Measurements from ENCODE around the gene MAPK12.
A peak's percentile ranks its signal among the peaks of the same experiment; 100 is the strongest.

The MAPK12 gene

GRCh38 chr22:50261615-50262459 lies at the start of gene MAPK12:
Gene MAPK12, minus strand, starts transcription at chr22:50261683. Its CDS starts 174 bp downstream, at chr22:50261509.
- DNase-seq (ENCODE audit: low read depth) = peak; percentile 25

DNA sequence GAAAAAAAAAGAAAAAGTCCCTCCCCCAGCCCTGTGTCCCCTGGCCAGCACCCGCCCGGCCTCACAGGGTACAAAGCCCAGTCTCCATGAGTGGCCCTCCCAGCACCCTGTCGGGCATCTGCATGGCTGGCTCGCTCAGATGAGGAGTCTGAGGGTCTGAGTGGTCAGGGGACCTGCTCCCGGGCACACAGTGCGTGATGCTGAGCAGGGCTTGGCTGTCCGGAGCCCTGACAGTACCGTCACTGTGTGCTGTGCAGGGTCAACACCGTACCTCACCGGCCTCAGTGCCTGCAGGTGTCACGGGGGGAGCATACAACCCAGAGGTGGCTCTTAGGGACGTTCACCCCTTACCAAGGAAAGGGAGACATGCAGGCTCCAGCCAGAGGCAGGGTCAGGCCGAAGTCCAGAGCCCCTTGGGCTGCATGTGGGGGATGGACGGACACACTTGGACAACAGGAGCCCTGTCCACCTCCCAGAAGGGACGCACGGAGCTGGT lies 49.5 kb upstream of the MAPK12 start:
- DNase-seq (ENCODE audit: low read depth) = no peak

DNA sequence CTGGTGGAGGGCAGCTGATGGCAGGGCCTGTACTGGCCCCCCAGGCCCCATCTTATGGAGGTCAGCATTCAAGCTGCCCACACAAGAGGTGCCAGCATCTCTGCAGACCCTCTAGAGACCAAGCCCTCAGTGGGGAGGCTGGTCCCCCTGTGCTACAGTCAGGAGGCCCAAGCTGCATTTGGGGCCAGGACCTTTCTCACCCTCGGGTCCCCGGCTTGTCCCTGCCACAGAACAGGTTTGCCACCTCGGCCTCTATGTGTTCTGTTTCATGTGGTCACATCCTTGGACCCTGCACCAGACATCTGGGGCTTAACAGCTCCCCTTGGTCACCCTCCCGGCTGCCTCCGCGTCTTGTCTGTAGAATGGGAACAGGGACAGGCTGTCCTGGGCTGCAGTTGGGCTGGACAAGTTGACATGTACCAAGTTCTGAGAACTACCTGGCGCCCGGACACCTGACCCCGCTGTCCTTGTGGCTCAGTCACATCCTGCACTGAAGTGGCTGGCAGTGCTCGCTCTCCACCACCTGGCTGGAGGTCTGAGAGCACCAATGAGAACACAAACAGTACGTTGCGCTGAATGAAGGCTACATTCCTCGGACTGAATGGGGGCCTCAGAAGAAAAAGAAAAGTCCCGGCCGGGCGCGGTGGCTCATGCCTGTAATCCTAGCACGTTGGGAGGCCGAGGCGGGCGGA lies 48.7 kb upstream of the MAPK12 start:
- DNase-seq (ENCODE audit: low read depth) = no peak

DNA sequence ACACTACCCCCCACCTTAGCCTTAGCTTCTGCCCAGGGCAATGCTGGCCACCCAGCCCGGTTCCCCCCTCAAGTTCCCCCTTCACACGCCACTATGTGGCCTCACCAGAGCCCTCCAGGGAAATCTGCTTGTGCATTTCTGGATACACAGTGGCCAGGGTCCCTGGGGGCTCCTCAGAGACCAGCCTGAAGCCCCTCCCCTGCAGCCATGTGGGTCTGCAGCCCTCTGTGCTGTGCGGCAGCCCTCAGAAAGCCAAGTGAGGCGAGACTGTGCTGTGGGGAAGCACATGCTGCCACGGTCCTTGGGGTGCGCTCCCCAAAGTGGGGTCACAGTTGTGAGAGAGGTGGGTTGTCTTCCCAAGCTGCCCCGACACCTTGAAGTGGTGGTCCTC lies 48.1 kb upstream of the MAPK12 start:
- DNase-seq (ENCODE audit: low read depth) = no peak

GRCh38 chr22:50308986-50309600 lies 47.6 kb upstream of the MAPK12 start:
- DNase-seq (ENCODE audit: low read depth) = no peak

GRCh38 chr22:50308597-50308935 lies 47.1 kb upstream of the MAPK12 start:
- peak; percentile 49 for DNase-seq (ENCODE audit: low read depth)

- no peak for DNase-seq (ENCODE audit: low read depth)
Measured at GRCh38 chr22:50307890-50308596, 46.6 kb upstream of the MAPK12 start.

GRCh38 chr22:50306753-50307749 lies 45.6 kb upstream of the MAPK12 start, which contains the start of gene PLXNB2:
Gene PLXNB2, minus strand, starts transcription at chr22:50307646. Its CDS starts 17,062 bp downstream, at chr22:50290584.
- peak; percentile 87 for DNase-seq (ENCODE audit: low read depth)

- peak; percentile 95 for DNase-seq (ENCODE audit: low read depth)
Measured at GRCh38 chr22:50305923-50306566, 44.6 kb upstream of the MAPK12 start.

DNA sequence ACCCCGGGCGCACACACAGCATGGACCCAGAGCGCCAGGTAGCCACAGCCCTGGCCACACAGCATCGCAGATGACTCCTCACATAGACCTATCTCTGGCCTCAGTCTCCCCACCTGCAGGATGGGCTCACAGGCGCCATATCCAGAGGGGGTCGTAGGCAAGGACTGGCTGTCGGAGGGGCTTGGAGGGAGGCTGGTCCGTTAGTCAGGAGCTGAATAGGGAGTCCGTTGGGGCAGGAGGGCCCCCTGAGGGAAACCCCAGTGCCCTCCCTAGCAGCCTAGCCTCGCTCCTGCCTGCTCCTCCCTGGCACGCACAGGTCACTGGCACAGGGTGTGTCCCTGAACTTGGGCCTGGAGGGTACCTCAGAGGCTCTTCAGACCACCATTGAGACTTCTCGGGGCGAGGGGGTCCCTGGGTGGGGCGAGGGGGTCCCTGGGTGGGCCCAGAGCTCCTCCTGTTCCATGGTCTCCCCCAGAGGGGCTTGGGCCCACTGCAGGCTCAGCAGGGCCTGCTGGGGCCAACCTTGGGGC lies 44.0 kb upstream of the MAPK12 start:
- no peak for DNase-seq (ENCODE audit: low read depth)

DNA sequence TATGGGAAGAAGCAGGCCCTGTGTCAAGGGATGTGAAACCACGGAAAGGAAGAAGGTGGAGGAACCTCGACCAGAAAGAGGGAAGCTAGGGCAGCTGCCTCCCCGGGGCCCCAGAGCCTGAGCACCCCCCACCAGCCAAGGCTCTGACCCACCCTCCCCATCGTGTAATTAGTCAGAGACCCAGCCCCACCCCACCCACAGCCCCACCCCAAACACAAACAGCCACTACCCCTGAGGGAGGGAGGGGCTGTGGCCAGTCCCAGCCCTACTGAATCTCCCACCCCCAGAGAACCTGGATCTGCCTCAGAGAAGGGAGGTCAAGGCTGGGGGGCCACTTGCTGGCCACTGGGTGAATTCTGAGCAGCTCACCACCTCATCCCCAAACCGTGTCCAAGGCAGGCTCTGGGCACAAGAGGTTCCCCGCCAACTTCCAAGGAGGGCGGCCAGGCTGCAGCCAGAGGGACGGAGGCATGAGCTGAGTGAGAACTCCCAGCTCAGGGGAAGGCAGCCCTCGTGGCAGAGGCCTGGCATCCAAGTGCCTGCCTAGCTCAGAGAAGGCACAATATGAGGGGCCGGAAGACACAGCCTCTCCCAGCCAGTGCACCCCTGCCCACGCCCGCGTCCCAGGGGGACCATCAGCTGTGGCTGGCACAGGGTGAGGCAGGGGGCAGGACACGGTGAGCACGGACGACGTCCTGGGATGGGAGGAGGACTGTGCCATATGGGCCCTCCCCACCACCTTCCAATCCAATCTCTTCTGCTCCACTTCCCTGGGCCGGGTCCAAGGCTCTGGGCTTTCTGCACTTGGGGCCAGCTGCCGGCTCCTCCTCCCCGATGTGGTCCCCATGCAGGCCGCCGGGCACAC lies 43.3 kb upstream of the MAPK12 start:
- DNase-seq (ENCODE audit: low read depth) = peak; percentile 58

GRCh38 chr22:50303848-50304527 lies 42.5 kb upstream of the MAPK12 start:
- no peak for DNase-seq (ENCODE audit: low read depth)

DNA sequence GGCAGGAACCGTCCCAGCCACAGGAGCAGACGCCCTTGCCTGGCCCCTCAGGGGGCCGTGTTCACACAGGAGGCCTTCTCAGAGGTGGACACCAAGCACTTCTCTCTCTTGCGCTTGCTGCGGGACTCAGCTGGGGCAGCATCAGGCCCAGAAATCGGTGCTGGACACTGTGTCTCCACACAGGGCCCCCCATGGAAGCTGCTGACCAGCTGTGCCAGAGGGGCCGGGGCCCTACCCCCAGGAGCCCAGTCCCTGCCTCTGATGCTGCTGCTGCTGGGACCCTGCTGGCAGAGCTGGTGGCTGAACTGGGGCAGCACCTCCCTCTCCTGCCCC lies 42.0 kb upstream of the MAPK12 start:
- DNase-seq (ENCODE audit: low read depth) = no peak

GRCh38 chr22:50302564-50302963 lies 41.1 kb upstream of the MAPK12 start:
- no peak for DNase-seq (ENCODE audit: low read depth)

DNA sequence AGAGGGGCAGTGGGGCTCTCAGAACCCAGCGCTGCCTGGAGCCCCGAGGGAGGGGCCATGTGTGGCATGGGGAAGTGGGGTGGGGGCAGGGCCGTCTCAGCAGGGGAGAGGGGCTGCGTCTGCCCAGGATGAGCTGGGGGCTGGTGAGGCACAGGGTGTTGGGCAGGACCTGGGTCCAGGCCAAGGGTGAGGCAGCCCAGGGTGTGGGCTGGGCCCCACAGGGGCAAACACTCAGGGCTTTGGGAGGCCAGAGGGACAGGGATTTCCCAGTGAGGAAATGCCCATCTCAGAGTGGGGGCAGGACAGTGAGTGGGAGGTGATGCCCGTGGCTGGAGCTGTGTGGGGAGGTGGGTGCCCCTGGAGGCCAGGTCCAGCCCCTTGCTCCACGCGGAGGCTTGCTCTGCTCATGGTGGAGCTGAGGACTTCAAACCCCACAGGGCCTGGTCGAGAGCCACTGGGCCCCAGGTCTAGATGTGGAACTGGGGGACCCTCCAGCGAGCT lies 40.6 kb upstream of the MAPK12 start:
- peak; percentile 28 for DNase-seq (ENCODE audit: low read depth)

GRCh38 chr22:50301581-50301991 lies 40.1 kb upstream of the MAPK12 start:
- no peak for DNase-seq (ENCODE audit: low read depth)

DNA sequence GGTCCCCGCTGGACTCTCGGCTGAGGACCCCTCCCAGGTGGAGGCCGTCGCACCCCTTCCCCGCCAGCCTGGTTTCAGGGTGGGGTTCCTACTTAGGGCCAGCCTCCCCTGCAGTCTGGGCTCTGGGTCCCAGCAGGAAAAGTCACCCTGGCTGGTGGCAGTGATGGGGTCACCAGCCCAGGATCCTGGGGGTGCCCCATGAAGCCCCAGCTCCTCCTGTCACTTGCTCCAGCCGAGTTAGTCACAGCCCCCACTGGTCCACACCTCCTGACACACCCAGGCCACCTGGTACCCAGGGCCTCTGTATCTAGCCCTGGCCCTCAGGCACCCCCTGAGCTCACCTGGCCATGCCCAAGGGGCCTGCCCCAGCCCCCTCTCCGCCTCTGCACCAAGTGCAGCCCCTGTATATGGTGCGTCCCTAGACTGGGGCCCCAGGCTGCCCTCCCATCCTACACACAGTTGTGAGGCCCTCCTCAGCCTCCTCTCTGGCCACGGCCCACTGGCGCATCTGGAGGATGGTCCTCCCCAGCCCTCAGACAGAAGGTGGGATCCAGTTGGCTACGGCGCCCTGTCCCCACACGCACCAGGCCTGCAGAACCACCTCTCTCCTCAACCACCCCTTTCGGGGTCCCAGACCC lies 39.3 kb upstream of the MAPK12 start:
- no peak for DNase-seq (ENCODE audit: low read depth)

Data from fibroblast of gingiva (primary cell).